GM21360 (cell line): Measurements from ENCODE around the gene PER3.
"Not testable (repeated sequence)": the region's sequence is repeated elsewhere in the genome, so short reads cannot be mapped to it uniquely, and the experiment has no call there.

Source experiments
- ATAC-seq: cut with Tn5 transposase; IDR thresholded peaks from one replicate; pipeline ENCODE4 v1.9.1; 2021; ENCODE audit warnings: mild to moderate bottlenecking, moderate library complexity; ENCODE audit not compliant: unreplicated experiment

The PER3 gene

GRCh38 chr1:7778133-7778628, 5.9 kb upstream of the PER3 start:
- ATAC-seq = no peak

GRCh38 chr1:7780976-7781375, 3.1 kb upstream of the PER3 start:
- no peak for ATAC-seq

GRCh38 chr1:7781501-7781900, 2.6 kb upstream of the PER3 start:
- no peak for ATAC-seq

GRCh38 chr1:7781923-7782495, 2.1 kb upstream of the PER3 start:
- no peak for ATAC-seq

- no peak for ATAC-seq
Measured at GRCh38 chr1:7783178-7783711, 846 bp upstream of the PER3 start.

- no peak for ATAC-seq
Measured at GRCh38 chr1:7784492-7785071, 491 bp downstream of the PER3 start.

- no peak for ATAC-seq
Measured at GRCh38 chr1:7785108-7785507, 1.0 kb downstream of the PER3 start.

GRCh38 chr1:7786795-7787194, 2.7 kb downstream of the PER3 start:
- no peak for ATAC-seq

- ATAC-seq = no peak
Measured at GRCh38 chr1:7789828-7790227, 5.7 kb downstream of the PER3 start.

- not testable (repeated sequence) for ATAC-seq
Measured at GRCh38 chr1:7791027-7791426, 6.9 kb downstream of the PER3 start.

GRCh38 chr1:7795406-7795805, 11.3 kb downstream of the PER3 start:
- ATAC-seq = no peak

GRCh38 chr1:7805460-7805859, 21.4 kb downstream of the PER3 start:
- ATAC-seq = no peak

GRCh38 chr1:7808253-7808844, 24.3 kb downstream of the PER3 start:
- ATAC-seq = no peak

GRCh38 chr1:7809742-7810141, 25.7 kb downstream of the PER3 start:
- no peak for ATAC-seq

- no peak for ATAC-seq
Measured at GRCh38 chr1:7810395-7810794, 26.3 kb downstream of the PER3 start.

GRCh38 chr1:7811476-7811875, 27.4 kb downstream of the PER3 start:
- no peak for ATAC-seq

GRCh38 chr1:7813677-7814373, 29.7 kb downstream of the PER3 start:
- no peak for ATAC-seq

GRCh38 chr1:7821282-7821681, 37.2 kb downstream of the PER3 start:
- ATAC-seq = no peak

GRCh38 chr1:7824701-7825100, 40.6 kb downstream of the PER3 start:
- no peak for ATAC-seq

- no peak for ATAC-seq
Measured at GRCh38 chr1:7826363-7826762, 42.3 kb downstream of the PER3 start.

GRCh38 chr1:7827126-7827955, 43.2 kb downstream of the PER3 start:
- no peak for ATAC-seq
